ENCODE measurements around the gene MRPL30. TPM values are rescaled to one million over a fixed set of nuclear protein-coding genes. Genes with fewer than 3 reads are reported as not detected.
A peak's percentile ranks its signal among the peaks of the same experiment; 100 is the strongest.

MRPL30 gene
- total and polyA plus RNA-seq, 2 of the 8 experiments (the other 6 are each of a cell fraction or from before 2014, with no cell fraction given), result 22.3 to 46.2 TPM

GRCh38 chr2:99201959-99202678 is 21.1 kb downstream of the MRPL30 start:
- Histone ChIP-seq H2AFZ (ENCODE audit: low read length) (no peak overlapping the region), H3K27me3 (replicated peaks in 1 of 4; ENCODE audit: control insufficient read depth in 3 of 4, extremely low read depth in 1 of 4, insufficient read depth in 3 of 4, low read length in 3 of 4) (no peaks in the 10 kb centered on the region), H3K4ac (replicated peaks; ENCODE audit: insufficient read length, low read depth, low read length) (no peak overlapping the region), H3K36me3 (ENCODE audit: control insufficient read depth in 2 of 4, insufficient read depth in 4 of 4, low read length in 3 of 4) (peaks cover 0 to 10% (median 3%) of the 10 kb centered on the region in 4 experiments; a peak in 5 of 8 replicates), H4K8ac (ENCODE audit: extremely low read depth, insufficient read depth, low read length) (no peak overlapping the region), H4K91ac (replicated peaks; ENCODE audit: insufficient read length, low read length) (no peak overlapping the region), H2BK120ac (replicated peaks; ENCODE audit: low read depth, low read length) (no peak overlapping the region), H3K9me3 (ENCODE audit: insufficient read depth in 2 of 2, low read depth in 1 of 2, low read length in 1 of 2) (peaks cover 29 to 30% of the 10 kb centered on the region in 2 experiments), H4K5ac (ENCODE audit: insufficient read length, low read depth, low read length) (no peak overlapping the region), H2AK5ac (ENCODE audit: low read depth, low read length) (no peak overlapping the region), H3K79me1 (ENCODE audit: low read depth, low read length) (no peaks in the 10 kb centered on the region), H4K20me1 (replicated peaks in 1 of 2; ENCODE audit: control insufficient read depth in 1 of 2, insufficient read depth in 2 of 2, low read length in 2 of 2) (no peaks in the 10 kb centered on the region), H3K4me3 (ENCODE audit: extremely low read depth in 1 of 4, insufficient read depth in 2 of 4, low read depth in 3 of 4, low read length in 4 of 4) (no peak overlapping the region), H2BK15ac (ENCODE audit: low read length) (no peak overlapping the region), H3K4me2 (ENCODE audit: insufficient read depth in 1 of 2, low read depth in 2 of 2, low read length in 2 of 2) (no peak overlapping the region), H2BK20ac (ENCODE audit: low read length) (no peak overlapping the region), H3K9ac (replicated peaks in 1 of 4; ENCODE audit: extremely low read depth in 1 of 4, low read depth in 3 of 4, low read length in 3 of 4) (no peak overlapping the region), H3K18ac (ENCODE audit: extremely low read depth, low read length) (no peak overlapping the region), H3K14ac (ENCODE audit: insufficient read length) (no peak overlapping the region), H3K4me1 (replicated peaks in 1 of 4; ENCODE audit: control insufficient read depth in 3 of 4, insufficient read depth in 4 of 4, low read length in 3 of 4) (no peaks in the 10 kb centered on the region), H3K79me2 (ENCODE audit: control insufficient read depth in 1 of 2, insufficient read depth in 2 of 2, low read length in 2 of 2) (no peaks in the 10 kb centered on the region), H3K56ac (replicated peaks; ENCODE audit: insufficient read length, low read depth, low read length) (no peak overlapping the region), H3K27ac (ENCODE audit: low read depth, low read length) (no peak overlapping the region), H2BK12ac (ENCODE audit: low read depth, low read length) (0 out of 2 replicates have a peak overlapping the region, but pooled peaks have one; percentile 50), H2BK5ac (ENCODE audit: low read depth, low read length) (no peak overlapping the region), H3K23ac (ENCODE audit: insufficient read length) (no peak overlapping the region), H3K23me2 (ENCODE audit: low read depth, low read length) (no peaks in the 10 kb centered on the region)
- ChIA-PET CTCF (ENCODE audit: partially characterized antibody) (interaction anchor here (0.8 to 2.2 kb wide), 4 partner anchors 12 to 116 kb away, joined by 3 to 4 read pairs (median 3); no protein-coding TSS in a partner anchor), POLR2A (ENCODE audit: partially characterized antibody) (interaction anchor here (0.6 to 2.4 kb wide), 3 partner anchors 20 to 62 kb away, joined by 3 to 6 read pairs (median 3); partner anchors contain the start of genes MITD1 and MRPL30)
- DNase-seq (ENCODE audit: low read depth in 1 of 2, low spot score in 2 of 2) (no peak), FAIRE-seq (no peak)
- WGBS, 2 experiments (ENCODE audit: extremely low coverage in 1 of 2, insufficient coverage in 1 of 2, insufficient read length in 1 of 2, insufficient replicate concordance in 2 of 2, low coverage in 1 of 2, low lambda C conversion rate in 2 of 2, missing lambda C conversion rate in 1 of 2), result 91% methylated on average over 4 of the region's 4 CpGs; no CpG with 5 or more reads in 1 of the 2 experiments
- no peak for TF ChIP-seq GTF2F1 (IDR thresholded peaks at IDR 0.05; ENCODE audit: borderline replicate concordance, low read depth, low read length)
- TF ChIP-seq TBP (IDR thresholded peaks at IDR 0.05; ENCODE audit: low read depth, low read length), result no peak
- peak in 2 of 3 experiments; percentile 13 to 14; a peak in 2 of 4 replicates for TF ChIP-seq CTCF (IDR thresholded peaks at IDR 0.05; ENCODE audit: control extremely low read depth in 1 of 3, insufficient read depth in 1 of 3, low read depth in 1 of 3, low read length in 3 of 3)
